Measurements from ENCODE around the gene SLC16A11.

- TF ChIP-seq, protein P1, sequence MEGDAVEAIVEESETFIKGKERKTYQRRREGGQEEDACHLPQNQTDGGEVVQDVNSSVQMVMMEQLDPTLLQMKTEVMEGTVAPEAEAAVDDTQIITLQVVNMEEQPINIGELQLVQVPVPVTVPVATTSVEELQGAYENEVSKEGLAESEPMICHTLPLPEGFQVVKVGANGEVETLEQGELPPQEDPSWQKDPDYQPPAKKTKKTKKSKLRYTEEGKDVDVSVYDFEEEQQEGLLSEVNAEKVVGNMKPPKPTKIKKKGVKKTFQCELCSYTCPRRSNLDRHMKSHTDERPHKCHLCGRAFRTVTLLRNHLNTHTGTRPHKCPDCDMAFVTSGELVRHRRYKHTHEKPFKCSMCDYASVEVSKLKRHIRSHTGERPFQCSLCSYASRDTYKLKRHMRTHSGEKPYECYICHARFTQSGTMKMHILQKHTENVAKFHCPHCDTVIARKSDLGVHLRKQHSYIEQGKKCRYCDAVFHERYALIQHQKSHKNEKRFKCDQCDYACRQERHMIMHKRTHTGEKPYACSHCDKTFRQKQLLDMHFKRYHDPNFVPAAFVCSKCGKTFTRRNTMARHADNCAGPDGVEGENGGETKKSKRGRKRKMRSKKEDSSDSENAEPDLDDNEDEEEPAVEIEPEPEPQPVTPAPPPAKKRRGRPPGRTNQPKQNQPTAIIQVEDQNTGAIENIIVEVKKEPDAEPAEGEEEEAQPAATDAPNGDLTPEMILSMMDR (optimal IDR thresholded peaks at IDR 0.05 in 1 of 3, IDR thresholded peaks at IDR 0.05 in 1 of 3, conservative IDR thresholded peaks at IDR 0.05 in 1 of 3; ENCODE audit: extremely low read depth in 1 of 3, insufficient read depth in 2 of 3, low read length in 3 of 3) = no peak
- TF ChIP-seq EZH2 (IDR thresholded peaks at IDR 0.05; ENCODE audit: low read length) = no peak
These were observed 15.0 kb upstream of the SLC16A11 start for GRCh38 chr17:7058831-7059447.

All from keratinocyte (primary cell).